ENCODE measurements around the gene SULT1C3. TPM values are rescaled to one million over a fixed set of nuclear protein-coding genes. Genes with fewer than 3 reads are reported as not detected.

The SULT1C3 gene
- not detected for total RNA-seq

DNA sequence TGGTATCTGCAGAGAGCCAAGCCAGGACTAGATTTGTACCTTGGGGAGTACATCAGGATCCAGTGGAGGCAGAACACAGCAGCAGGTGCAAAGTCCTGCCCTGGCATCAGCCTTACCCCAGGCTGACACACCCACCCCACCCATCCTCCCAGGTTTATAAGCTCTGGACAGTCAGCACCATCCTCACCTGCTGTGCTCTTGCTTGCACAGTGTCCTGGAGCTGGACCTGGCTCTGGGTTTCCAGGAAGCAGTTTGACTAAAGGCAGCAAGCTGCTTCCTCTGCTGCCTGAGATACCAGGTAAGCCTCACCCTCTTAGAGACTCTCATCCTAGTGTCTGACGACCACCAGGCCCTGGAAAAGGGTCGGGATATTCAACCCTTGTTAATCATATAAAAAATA, at the start of gene SULT1C3:
SULT1C3 (plus strand) TSS at position 183 of the 400 bp plus-strand sequence. CDS start 7,227 bp downstream, outside the sequence.
- ATAC-seq, result no peak
- CTCF ChIA-PET, result no interaction called here
- Mint-ChIP-seq H3K9me3 (ENCODE audit: low read depth) (peaks cover 4% of the 10 kb centered on the region), H3K4me3 (no peak within 1 kb of the TSS), H3K27ac (no peak within 1 kb of the TSS), H3K4me1 (no peaks in the 10 kb centered on the region), H3K27me3 (no peaks in the 10 kb centered on the region), H3K36me3 (no peaks in the 10 kb centered on the region)
- DNase-seq, result no peak

GRCh38 chr2:108193251-108193650, 46.5 kb upstream of the SULT1C3 start:
- Mint-ChIP-seq H3K27me3 (peaks cover 3% of the 10 kb centered on the region), H3K36me3 (no peaks in the 10 kb centered on the region), H3K9me3 (ENCODE audit: low read depth) (no peaks in the 10 kb centered on the region), H3K27ac (no peak overlapping the region), H3K4me1 (no peaks in the 10 kb centered on the region), H3K4me3 (no peak overlapping the region)
- DNase-seq, result no peak
- no peak for ATAC-seq
- CTCF ChIA-PET, result no interaction called here

- CTCF ChIA-PET, result interaction anchor here (1.1 kb wide), 1 partner anchor 255 kb away, joined by 3 read pairs; no protein-coding TSS in a partner anchor
- H3K27me3 Mint-ChIP-seq, result peaks cover 3% of the 10 kb centered on the region
- H3K4me3 Mint-ChIP-seq, result no peak overlapping the region
- ATAC-seq (no peak), DNase-seq (no peak)
- H3K36me3 Mint-ChIP-seq, result no peaks in the 10 kb centered on the region
- H3K9me3 Mint-ChIP-seq (ENCODE audit: low read depth), result no peaks in the 10 kb centered on the region
- H3K4me1 Mint-ChIP-seq, result no peaks in the 10 kb centered on the region
- H3K27ac Mint-ChIP-seq, result no peak overlapping the region
These were observed 45.2 kb upstream of the SULT1C3 start for GRCh38 chr2:108194409-108195132.

DNA sequence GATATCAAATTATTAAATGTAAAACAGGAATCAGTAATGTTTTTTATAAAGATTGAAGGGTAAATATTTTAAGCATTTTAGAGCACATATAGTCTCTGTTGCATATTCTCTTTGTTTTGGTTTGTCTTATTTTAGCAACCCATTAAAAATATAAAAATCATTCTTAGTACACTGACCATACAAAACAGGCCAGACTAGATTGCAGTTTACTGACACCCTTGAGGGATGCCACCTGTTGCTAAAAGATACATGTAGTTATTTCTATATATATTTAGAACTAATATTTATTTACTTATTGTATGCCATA, 44.7 kb upstream of the SULT1C3 start:
- no peak for DNase-seq
- H3K4me3 Mint-ChIP-seq, result no peak overlapping the region
- no peak overlapping the region for H3K27ac Mint-ChIP-seq
- no peaks in the 10 kb centered on the region for H3K36me3 Mint-ChIP-seq
- ATAC-seq, result no peak
- no peaks in the 10 kb centered on the region for H3K4me1 Mint-ChIP-seq
- CTCF ChIA-PET, result no interaction called here
- H3K9me3 Mint-ChIP-seq (ENCODE audit: low read depth), result no peaks in the 10 kb centered on the region
- H3K27me3 Mint-ChIP-seq, result peaks cover 3% of the 10 kb centered on the region

DNA sequence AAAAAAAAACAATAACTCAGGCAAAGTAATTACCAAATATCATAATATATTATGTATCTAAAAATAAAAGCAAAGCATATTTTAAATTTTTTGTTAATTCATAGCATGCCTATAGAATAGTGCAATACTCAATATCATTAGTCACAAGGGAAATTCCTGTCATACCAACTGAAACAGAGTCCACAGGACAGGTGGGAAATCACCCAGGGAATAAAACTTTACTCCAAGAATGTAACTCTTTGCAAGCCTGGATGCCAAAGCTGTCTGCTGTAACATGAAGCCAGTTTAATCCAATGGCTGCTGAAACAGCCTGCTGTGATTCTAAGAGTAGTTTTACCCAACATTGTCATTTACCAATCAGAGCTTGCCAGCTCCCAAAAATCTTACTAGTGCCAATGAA, 40.0 kb upstream of the SULT1C3 start:
- Mint-ChIP-seq H3K27ac (no peak overlapping the region), H3K27me3 (no peaks in the 10 kb centered on the region), H3K9me3 (ENCODE audit: low read depth) (peaks cover 4% of the 10 kb centered on the region), H3K36me3 (no peaks in the 10 kb centered on the region), H3K4me3 (no peak overlapping the region), H3K4me1 (no peaks in the 10 kb centered on the region)
- CTCF ChIA-PET, result no interaction called here
- ATAC-seq (no peak), DNase-seq (no peak)

DNA sequence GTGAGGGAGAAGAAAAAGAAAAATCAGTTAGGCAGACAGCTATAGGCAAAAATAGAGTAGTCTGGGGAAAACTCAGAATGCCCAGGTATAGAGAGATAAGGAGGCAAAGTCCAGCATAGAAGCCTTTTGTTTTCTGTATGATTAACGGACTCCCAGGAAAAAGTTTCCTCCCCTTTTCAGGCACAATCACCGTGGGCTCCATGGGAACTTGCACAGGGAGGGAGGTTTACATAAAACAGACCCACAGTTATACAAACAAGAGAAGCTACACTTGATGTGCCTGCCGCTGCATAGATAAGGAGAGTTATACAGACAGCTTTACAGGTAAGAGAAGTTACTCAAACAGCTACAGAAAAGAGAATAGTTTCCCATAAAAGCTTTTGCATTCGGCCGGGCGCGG, 39.2 kb upstream of the SULT1C3 start:
- Mint-ChIP-seq H3K27me3 (no peaks in the 10 kb centered on the region), H3K4me1 (no peaks in the 10 kb centered on the region), H3K27ac (no peak overlapping the region), H3K4me3 (no peak overlapping the region), H3K9me3 (ENCODE audit: low read depth) (peaks cover 4% of the 10 kb centered on the region), H3K36me3 (no peaks in the 10 kb centered on the region)
- DNase-seq (no peak), ATAC-seq (no peak)
- CTCF ChIA-PET, result no interaction called here

- Mint-ChIP-seq H3K36me3 (no peaks in the 10 kb centered on the region), H3K27me3 (no peaks in the 10 kb centered on the region), H3K4me3 (no peak overlapping the region), H3K27ac (no peak overlapping the region), H3K9me3 (ENCODE audit: low read depth) (no peaks in the 10 kb centered on the region), H3K4me1 (no peaks in the 10 kb centered on the region)
- CTCF ChIA-PET, result no interaction called here
- no peak for ATAC-seq
- no peak for DNase-seq
These were observed 27.1 kb upstream of the SULT1C3 start for GRCh38 chr2:108212671-108213070.

- CTCF ChIA-PET, result no interaction called here
- Mint-ChIP-seq H3K9me3 (ENCODE audit: low read depth) (no peaks in the 10 kb centered on the region), H3K4me1 (no peaks in the 10 kb centered on the region), H3K27me3 (no peaks in the 10 kb centered on the region), H3K27ac (no peak overlapping the region), H3K4me3 (no peak overlapping the region), H3K36me3 (no peaks in the 10 kb centered on the region)
- DNase-seq (no peak), ATAC-seq (no peak)
These were observed 24.0 kb upstream of the SULT1C3 start for GRCh38 chr2:108215794-108216211.

- Mint-ChIP-seq H3K27ac (no peak overlapping the region), H3K9me3 (ENCODE audit: low read depth) (no peaks in the 10 kb centered on the region), H3K27me3 (no peaks in the 10 kb centered on the region), H3K4me1 (no peaks in the 10 kb centered on the region), H3K4me3 (no peak overlapping the region), H3K36me3 (no peaks in the 10 kb centered on the region)
- no peak for ATAC-seq
- CTCF ChIA-PET, result no interaction called here
- DNase-seq, result no peak
These were observed 22.6 kb upstream of the SULT1C3 start for GRCh38 chr2:108217211-108217610.

- Mint-ChIP-seq H3K4me3 (no peak overlapping the region), H3K27me3 (no peaks in the 10 kb centered on the region), H3K36me3 (no peaks in the 10 kb centered on the region), H3K4me1 (no peaks in the 10 kb centered on the region), H3K27ac (no peak overlapping the region), H3K9me3 (ENCODE audit: low read depth) (peaks cover 4% of the 10 kb centered on the region)
- no peak for DNase-seq
- CTCF ChIA-PET, result no interaction called here
- no peak for ATAC-seq
These were observed 20.1 kb upstream of the SULT1C3 start for GRCh38 chr2:108219688-108220087.

DNA sequence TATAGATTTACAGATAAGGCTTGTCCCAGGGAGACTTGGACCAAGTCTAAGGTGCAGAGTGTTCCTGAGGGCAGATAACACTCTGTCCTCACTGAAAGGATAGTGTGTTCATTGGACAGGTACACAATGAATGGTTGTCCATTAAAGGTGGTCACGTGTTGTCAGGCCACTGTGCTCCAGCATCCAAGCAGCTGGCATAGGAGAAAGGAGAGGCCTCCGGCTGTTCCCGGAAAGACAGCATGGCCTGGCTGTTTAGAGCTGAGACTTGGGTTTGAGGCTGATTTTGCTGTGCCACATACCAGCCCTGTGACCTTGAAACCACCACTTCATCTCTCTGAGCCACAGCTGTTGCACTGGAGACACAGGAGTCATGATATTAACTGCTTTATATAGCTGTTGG, 19.6 kb upstream of the SULT1C3 start:
- DNase-seq (no peak), ATAC-seq (no peak)
- Mint-ChIP-seq H3K27ac (no peak overlapping the region), H3K36me3 (no peaks in the 10 kb centered on the region), H3K4me1 (no peaks in the 10 kb centered on the region), H3K27me3 (no peaks in the 10 kb centered on the region), H3K4me3 (no peak overlapping the region), H3K9me3 (ENCODE audit: low read depth) (peaks cover 4% of the 10 kb centered on the region)
- CTCF ChIA-PET, result no interaction called here

DNA sequence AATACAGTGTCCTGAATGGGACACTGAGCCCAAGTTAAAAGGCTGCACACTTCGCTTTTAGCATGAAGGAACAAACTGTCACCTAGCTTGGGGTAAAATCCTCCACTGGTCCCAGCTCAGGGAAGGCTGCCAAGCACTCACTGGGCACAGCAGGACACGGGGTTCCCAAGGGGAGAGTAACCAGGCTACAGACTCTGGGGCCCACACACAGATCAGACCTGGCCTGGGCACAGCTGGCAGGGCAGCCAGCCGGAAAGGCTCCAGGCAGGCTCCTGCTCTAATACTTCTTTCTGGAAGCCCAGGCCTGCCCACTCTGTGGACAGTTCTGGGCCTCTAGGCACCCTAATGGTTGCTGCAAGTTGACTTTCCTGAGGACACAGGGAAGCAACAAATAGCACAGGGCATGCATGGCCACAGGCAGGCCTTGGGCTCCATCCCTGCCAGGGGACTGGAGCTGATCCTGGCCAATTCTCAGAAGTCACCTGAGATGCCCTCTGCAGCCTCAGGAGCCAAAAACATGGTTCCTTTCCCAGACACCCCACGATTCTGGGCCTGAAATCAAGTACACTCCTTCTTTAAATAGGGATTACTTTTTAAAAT, 18.7 kb upstream of the SULT1C3 start:
- H3K27me3 Mint-ChIP-seq, result no peaks in the 10 kb centered on the region
- no peaks in the 10 kb centered on the region for H3K4me1 Mint-ChIP-seq
- H3K9me3 Mint-ChIP-seq (ENCODE audit: low read depth), result peaks cover 4% of the 10 kb centered on the region
- H3K4me3 Mint-ChIP-seq, result no peak overlapping the region
- H3K27ac Mint-ChIP-seq, result no peak overlapping the region
- CTCF ChIA-PET, result no interaction called here
- ATAC-seq, result no peak
- DNase-seq, result no peak
- no peaks in the 10 kb centered on the region for H3K36me3 Mint-ChIP-seq

DNA sequence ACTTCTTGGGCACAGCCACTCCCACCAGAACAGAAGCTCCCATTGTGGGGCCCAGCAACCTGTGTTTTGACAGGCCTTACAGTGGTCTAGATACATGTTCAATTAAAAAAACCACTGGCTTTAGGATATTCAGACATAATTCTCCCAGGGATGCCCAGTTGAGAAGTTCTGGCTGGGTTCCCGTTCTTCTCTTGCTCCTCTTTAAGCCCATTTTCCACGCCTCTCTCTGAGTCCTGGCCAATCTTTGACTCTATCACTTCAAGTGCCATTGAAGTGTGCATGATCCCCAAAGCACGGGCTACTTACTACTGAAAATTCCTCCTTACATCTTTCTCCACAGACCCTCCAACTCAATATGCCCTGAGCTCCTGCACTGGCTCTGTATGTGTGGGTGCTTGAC, 17.5 kb upstream of the SULT1C3 start:
- DNase-seq (no peak), ATAC-seq (no peak)
- Mint-ChIP-seq H3K27me3 (no peaks in the 10 kb centered on the region), H3K36me3 (no peaks in the 10 kb centered on the region), H3K27ac (no peak overlapping the region), H3K4me1 (no peaks in the 10 kb centered on the region), H3K9me3 (ENCODE audit: low read depth) (peaks cover 4% of the 10 kb centered on the region), H3K4me3 (no peak overlapping the region)
- CTCF ChIA-PET, result no interaction called here

- no peaks in the 10 kb centered on the region for H3K4me1 Mint-ChIP-seq
These were observed 16.2 kb upstream of the SULT1C3 start for GRCh38 chr2:108223573-108223972.

More at GRCh38 chr2:108223573-108223972, 16.2 kb upstream of the SULT1C3 start:
- Mint-ChIP-seq H3K9me3 (ENCODE audit: low read depth) (peaks cover 4% of the 10 kb centered on the region), H3K4me3 (no peak overlapping the region), H3K27me3 (no peaks in the 10 kb centered on the region), H3K27ac (no peak overlapping the region), H3K36me3 (no peaks in the 10 kb centered on the region)
- ATAC-seq (no peak), DNase-seq (no peak)
- CTCF ChIA-PET, result no interaction called here
